ENCODE measurements around the gene CLCA2.
"Not testable (repeated sequence)": the region's sequence is repeated elsewhere in the genome, so short reads cannot be mapped to it uniquely, and the experiment has no call there.

Gene CLCA2

DNA sequence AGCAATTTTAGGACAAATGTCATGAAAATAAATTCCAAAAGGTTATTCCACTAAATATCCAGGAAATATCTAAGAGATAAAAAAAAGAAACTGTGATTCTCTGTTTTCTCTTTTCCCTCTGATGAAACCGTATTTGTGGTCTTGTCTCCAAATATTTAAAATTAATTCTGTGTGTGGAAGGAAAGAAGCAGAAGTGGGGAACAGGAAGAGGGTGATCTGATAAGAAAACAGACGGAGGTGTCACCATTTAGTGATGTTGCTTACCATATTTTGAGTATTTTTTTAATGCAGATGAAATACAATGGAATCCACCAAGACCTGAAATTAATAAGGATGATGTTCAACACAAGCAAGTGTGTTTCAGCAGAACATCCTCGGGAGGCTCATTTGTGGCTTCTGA is 74.3 kb downstream of the CLCA2 start:
- peaks cover 1% of the 10 kb centered on the region for H3K27me3 ChIP-seq (ENCODE audit: insufficient read depth, low read length, poor library complexity, severe bottlenecking)
- no peaks in the 10 kb centered on the region for H3K4me1 ChIP-seq (ENCODE audit: insufficient read depth, low read length, poor library complexity, severe bottlenecking)
- no peaks in the 10 kb centered on the region for H3F3A ChIP-seq (ENCODE audit: low read depth)
- no peaks in the 10 kb centered on the region for H3K79me2 ChIP-seq (ENCODE audit: insufficient read depth, low read length)
- H3K9me2 ChIP-seq (replicated peaks; ENCODE audit: low read depth, low read length): no peaks in the 10 kb centered on the region
- TF ChIP-seq, protein P1, sequence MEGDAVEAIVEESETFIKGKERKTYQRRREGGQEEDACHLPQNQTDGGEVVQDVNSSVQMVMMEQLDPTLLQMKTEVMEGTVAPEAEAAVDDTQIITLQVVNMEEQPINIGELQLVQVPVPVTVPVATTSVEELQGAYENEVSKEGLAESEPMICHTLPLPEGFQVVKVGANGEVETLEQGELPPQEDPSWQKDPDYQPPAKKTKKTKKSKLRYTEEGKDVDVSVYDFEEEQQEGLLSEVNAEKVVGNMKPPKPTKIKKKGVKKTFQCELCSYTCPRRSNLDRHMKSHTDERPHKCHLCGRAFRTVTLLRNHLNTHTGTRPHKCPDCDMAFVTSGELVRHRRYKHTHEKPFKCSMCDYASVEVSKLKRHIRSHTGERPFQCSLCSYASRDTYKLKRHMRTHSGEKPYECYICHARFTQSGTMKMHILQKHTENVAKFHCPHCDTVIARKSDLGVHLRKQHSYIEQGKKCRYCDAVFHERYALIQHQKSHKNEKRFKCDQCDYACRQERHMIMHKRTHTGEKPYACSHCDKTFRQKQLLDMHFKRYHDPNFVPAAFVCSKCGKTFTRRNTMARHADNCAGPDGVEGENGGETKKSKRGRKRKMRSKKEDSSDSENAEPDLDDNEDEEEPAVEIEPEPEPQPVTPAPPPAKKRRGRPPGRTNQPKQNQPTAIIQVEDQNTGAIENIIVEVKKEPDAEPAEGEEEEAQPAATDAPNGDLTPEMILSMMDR (conservative IDR thresholded peaks at IDR 0.05; ENCODE audit: low read length): no peak
- no peak for TF ChIP-seq EZH2phosphoT487 (IDR thresholded peaks at IDR 0.05; ENCODE audit: borderline replicate concordance)
- H3K4me3 ChIP-seq (ENCODE audit: low read length, poor library complexity, severe bottlenecking): no peak overlapping the region
- no peaks in the 10 kb centered on the region for H4K20me1 ChIP-seq (ENCODE audit: insufficient read depth, low read length, poor library complexity, severe bottlenecking)
- H3K9me3 ChIP-seq (ENCODE audit: insufficient read depth, low read depth, low read length): no peaks in the 10 kb centered on the region
- no peak overlapping the region for H3K4me2 ChIP-seq (ENCODE audit: low read depth, low read length, poor library complexity, severe bottlenecking)
- H2AFZ ChIP-seq (ENCODE audit: low read length): no peak overlapping the region
- H3K36me3 ChIP-seq (ENCODE audit: insufficient read depth, low read length): no peaks in the 10 kb centered on the region
- no peak overlapping the region for H3K9ac ChIP-seq (ENCODE audit: low read depth, low read length, poor library complexity, severe bottlenecking)

DNA sequence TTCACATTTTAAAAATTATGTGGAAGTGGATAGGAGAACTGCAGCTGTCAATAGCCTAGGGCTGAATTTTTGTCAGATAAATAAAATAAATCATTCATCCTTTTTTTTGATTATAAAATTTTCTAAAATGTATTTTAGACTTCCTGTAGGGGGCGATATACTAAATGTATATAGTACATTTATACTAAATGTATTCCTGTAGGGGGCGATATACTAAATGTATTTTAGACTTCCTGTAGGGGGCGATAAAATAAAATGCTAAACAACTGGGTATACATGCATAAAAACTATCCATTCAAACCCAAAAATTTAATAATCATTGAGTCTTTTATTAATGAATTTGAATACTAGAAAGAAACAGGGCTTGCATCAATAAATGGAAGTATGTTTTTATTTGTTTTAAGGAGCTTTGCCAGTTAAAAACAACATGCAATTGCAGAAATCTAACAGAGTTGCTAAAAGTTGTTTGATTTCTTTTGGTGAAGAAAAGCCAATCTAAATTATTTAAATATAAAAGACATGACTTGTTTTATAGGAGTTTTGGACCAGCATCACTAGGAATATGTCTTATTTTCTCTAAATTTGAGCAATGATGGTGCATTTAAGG is 76.1 kb downstream of the CLCA2 start:
- H3K4me1 ChIP-seq (ENCODE audit: insufficient read depth, low read length, poor library complexity, severe bottlenecking): no peaks in the 10 kb centered on the region
- no peaks in the 10 kb centered on the region for H3K27me3 ChIP-seq (ENCODE audit: insufficient read depth, low read length, poor library complexity, severe bottlenecking)
- no peak overlapping the region for H3K4me2 ChIP-seq (ENCODE audit: low read depth, low read length, poor library complexity, severe bottlenecking)
- no peak overlapping the region for H3K9ac ChIP-seq (ENCODE audit: low read depth, low read length, poor library complexity, severe bottlenecking)
- no peaks in the 10 kb centered on the region for H3K9me3 ChIP-seq (ENCODE audit: insufficient read depth, low read depth, low read length)
- H3F3A ChIP-seq (ENCODE audit: low read depth): no peaks in the 10 kb centered on the region
- no peaks in the 10 kb centered on the region for H4K20me1 ChIP-seq (ENCODE audit: insufficient read depth, low read length, poor library complexity, severe bottlenecking)
- H2AFZ ChIP-seq (ENCODE audit: low read length): peak overlapping the region; percentile 27
- no peaks in the 10 kb centered on the region for H3K9me2 ChIP-seq (replicated peaks; ENCODE audit: low read depth, low read length)
- no peaks in the 10 kb centered on the region for H3K79me2 ChIP-seq (ENCODE audit: insufficient read depth, low read length)
- TF ChIP-seq, protein P1 (conservative IDR thresholded peaks at IDR 0.05; ENCODE audit: low read length): peak; percentile 100
- TF ChIP-seq EZH2phosphoT487 (IDR thresholded peaks at IDR 0.05; ENCODE audit: borderline replicate concordance): no peak
- no peaks in the 10 kb centered on the region for H3K36me3 ChIP-seq (ENCODE audit: insufficient read depth, low read length)
- H3K4me3 ChIP-seq (ENCODE audit: low read length, poor library complexity, severe bottlenecking): no peak overlapping the region

DNA sequence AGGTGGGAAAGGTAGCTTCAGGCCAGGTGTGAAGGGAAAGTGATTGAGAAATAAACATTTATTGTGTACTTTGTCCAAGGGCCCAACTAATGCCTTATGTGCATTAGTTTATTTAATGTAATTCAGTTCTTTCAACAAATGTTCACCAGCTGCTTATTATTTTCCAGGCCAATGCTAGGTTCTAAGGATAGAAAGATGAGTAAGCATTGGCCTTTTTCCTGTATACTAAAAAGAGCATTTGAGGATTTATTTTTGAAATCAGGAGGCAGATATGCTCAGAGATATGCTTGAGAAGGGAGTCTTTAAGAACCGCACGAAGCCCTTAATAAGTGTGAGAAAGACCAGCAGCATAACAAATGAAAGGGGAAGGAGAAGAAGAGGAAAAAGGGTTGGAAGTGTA is 76.7 kb downstream of the CLCA2 start:
- no peaks in the 10 kb centered on the region for H3K9me2 ChIP-seq (replicated peaks; ENCODE audit: low read depth, low read length)
- no peak overlapping the region for H3K4me3 ChIP-seq (ENCODE audit: low read length, poor library complexity, severe bottlenecking)
- no peaks in the 10 kb centered on the region for H3K9me3 ChIP-seq (ENCODE audit: insufficient read depth, low read depth, low read length)
- H3K27me3 ChIP-seq (ENCODE audit: insufficient read depth, low read length, poor library complexity, severe bottlenecking): no peaks in the 10 kb centered on the region
- H3K9ac ChIP-seq (ENCODE audit: low read depth, low read length, poor library complexity, severe bottlenecking): no peak overlapping the region
- H3K79me2 ChIP-seq (ENCODE audit: insufficient read depth, low read length): no peaks in the 10 kb centered on the region
- H2AFZ ChIP-seq (ENCODE audit: low read length): peak overlapping the region; percentile 50; the same call in 1 of the 2 replicates
- H4K20me1 ChIP-seq (ENCODE audit: insufficient read depth, low read length, poor library complexity, severe bottlenecking): no peaks in the 10 kb centered on the region
- no peaks in the 10 kb centered on the region for H3F3A ChIP-seq (ENCODE audit: low read depth)
- H3K4me2 ChIP-seq (ENCODE audit: low read depth, low read length, poor library complexity, severe bottlenecking): no peak overlapping the region
- TF ChIP-seq EZH2phosphoT487 (IDR thresholded peaks at IDR 0.05; ENCODE audit: borderline replicate concordance): no peak
- no peaks in the 10 kb centered on the region for H3K4me1 ChIP-seq (ENCODE audit: insufficient read depth, low read length, poor library complexity, severe bottlenecking)
- H3K36me3 ChIP-seq (ENCODE audit: insufficient read depth, low read length): no peaks in the 10 kb centered on the region

DNA sequence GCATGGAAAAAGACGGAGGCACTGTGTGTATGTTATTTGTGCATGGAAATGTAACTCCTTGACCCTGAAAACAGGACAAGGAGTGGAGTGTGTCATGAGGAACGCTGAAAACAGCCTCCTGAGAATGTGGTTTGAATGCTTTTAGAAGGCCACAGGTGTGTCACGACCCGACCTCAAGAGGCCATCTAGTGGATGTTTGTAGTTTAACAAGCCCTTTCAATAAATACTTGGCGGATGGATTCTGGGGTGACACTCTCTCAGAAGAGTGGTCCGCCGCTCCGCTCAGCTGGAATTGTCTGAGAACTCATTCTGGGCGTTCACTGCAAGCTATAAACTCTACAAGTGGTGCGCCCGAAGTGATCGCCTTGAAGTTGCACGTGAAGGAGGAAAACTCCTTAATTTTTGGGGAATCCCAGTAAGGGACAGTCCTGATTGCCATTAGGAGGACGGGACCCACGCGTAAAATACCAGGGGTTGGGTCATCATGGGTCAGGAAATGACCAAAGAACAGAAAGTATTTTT is 78.2 kb downstream of the CLCA2 start:
- H3F3A ChIP-seq (ENCODE audit: low read depth); H3K9me2 ChIP-seq (replicated peaks; ENCODE audit: low read depth, low read length); H3K79me2 ChIP-seq (ENCODE audit: insufficient read depth, low read length); H3K4me1 ChIP-seq (ENCODE audit: insufficient read depth, low read length, poor library complexity, severe bottlenecking); H4K20me1 ChIP-seq (ENCODE audit: insufficient read depth, low read length, poor library complexity, severe bottlenecking); H3K9me3 ChIP-seq (ENCODE audit: insufficient read depth, low read depth, low read length); H3K27me3 ChIP-seq (ENCODE audit: insufficient read depth, low read length, poor library complexity, severe bottlenecking); H3K36me3 ChIP-seq (ENCODE audit: insufficient read depth, low read length): not testable (repeated sequence)
- TF ChIP-seq, protein P1 (conservative IDR thresholded peaks at IDR 0.05; ENCODE audit: low read length): peak; percentile 58
- Histone ChIP-seq H3K4me3 (ENCODE audit: low read length, poor library complexity, severe bottlenecking) (peak overlapping the region; percentile 65), H3K4me2 (ENCODE audit: low read depth, low read length, poor library complexity, severe bottlenecking) (peak overlapping the region; percentile 70), H2AFZ (ENCODE audit: low read length) (peak overlapping the region; percentile 93), H3K9ac (ENCODE audit: low read depth, low read length, poor library complexity, severe bottlenecking) (peak overlapping the region; percentile 47)
